ENCODE results near the gene SYCP1.
"Not testable (repeated sequence)": the region's sequence is repeated elsewhere in the genome, so short reads cannot be mapped to it uniquely, and the experiment has no call there.

Gene SYCP1

GRCh38 chr1:114892194-114892918, 37.7 kb downstream of the SYCP1 start:
- TF ChIP-seq CTCF (IDR thresholded peaks at IDR 0.05; ENCODE audit: low read depth, low read length): no peak
- no peak for TF ChIP-seq MAX (IDR thresholded peaks at IDR 0.05; ENCODE audit: low read depth, low read length)
- no peak for TF ChIP-seq POLR2A (IDR thresholded peaks at IDR 0.05; ENCODE audit: extremely low read depth, insufficient read length)
- no peak for TF ChIP-seq MYC (IDR thresholded peaks at IDR 0.05; ENCODE audit: low read depth, low read length)
- no peak overlapping the region for H3K4me3 ChIP-seq (ENCODE audit: low read depth, low read length)
- no peak for DNase-seq (ENCODE audit: low read depth)

- no peak for DNase-seq (ENCODE audit: low read depth)
- H3K4me3 ChIP-seq (ENCODE audit: low read depth, low read length): no peak overlapping the region
- no peak for TF ChIP-seq POLR2A (IDR thresholded peaks at IDR 0.05; ENCODE audit: extremely low read depth, insufficient read length)
- no peak for TF ChIP-seq CTCF (IDR thresholded peaks at IDR 0.05; ENCODE audit: low read depth, low read length)
- TF ChIP-seq MYC (IDR thresholded peaks at IDR 0.05; ENCODE audit: low read depth, low read length): no peak
- TF ChIP-seq MAX (IDR thresholded peaks at IDR 0.05; ENCODE audit: low read depth, low read length): no peak
Measured at GRCh38 chr1:114896795-114897194, 42.1 kb downstream of the SYCP1 start.

GRCh38 chr1:114901814-114902213, 47.2 kb downstream of the SYCP1 start:
- TF ChIP-seq POLR2A (IDR thresholded peaks at IDR 0.05; ENCODE audit: extremely low read depth, insufficient read length) (no peak), MAX (IDR thresholded peaks at IDR 0.05; ENCODE audit: low read depth, low read length) (no peak), CTCF (IDR thresholded peaks at IDR 0.05; ENCODE audit: low read depth, low read length) (no peak), MYC (IDR thresholded peaks at IDR 0.05; ENCODE audit: low read depth, low read length) (no peak)
- no peak for DNase-seq (ENCODE audit: low read depth)
- no peak overlapping the region for H3K4me3 ChIP-seq (ENCODE audit: low read depth, low read length)

GRCh38 chr1:114902343-114902742, 47.7 kb downstream of the SYCP1 start:
- TF ChIP-seq POLR2A (IDR thresholded peaks at IDR 0.05; ENCODE audit: extremely low read depth, insufficient read length) (no peak), MYC (IDR thresholded peaks at IDR 0.05; ENCODE audit: low read depth, low read length) (no peak), MAX (IDR thresholded peaks at IDR 0.05; ENCODE audit: low read depth, low read length) (no peak), CTCF (IDR thresholded peaks at IDR 0.05; ENCODE audit: low read depth, low read length) (no peak)
- DNase-seq (ENCODE audit: low read depth): no peak
- no peak overlapping the region for H3K4me3 ChIP-seq (ENCODE audit: low read depth, low read length)

- DNase-seq (ENCODE audit: low read depth): no peak
- no peak overlapping the region for H3K4me3 ChIP-seq (ENCODE audit: low read depth, low read length)
- TF ChIP-seq POLR2A (IDR thresholded peaks at IDR 0.05; ENCODE audit: extremely low read depth, insufficient read length) (no peak), MAX (IDR thresholded peaks at IDR 0.05; ENCODE audit: low read depth, low read length) (no peak), CTCF (IDR thresholded peaks at IDR 0.05; ENCODE audit: low read depth, low read length) (no peak), MYC (IDR thresholded peaks at IDR 0.05; ENCODE audit: low read depth, low read length) (no peak)
Measured at GRCh38 chr1:114903480-114903879, 48.8 kb downstream of the SYCP1 start.

GRCh38 chr1:114915720-114916119, 61.1 kb downstream of the SYCP1 start:
- H3K4me3 ChIP-seq (ENCODE audit: low read depth, low read length); DNase-seq (ENCODE audit: low read depth): not testable (repeated sequence)

Measured in NB4 (cell line).